Keratinocyte (primary cell): ENCODE results near the gene CNEP1R1. TPM values are rescaled to one million over a fixed set of nuclear protein-coding genes. Genes with fewer than 3 reads are reported as not detected.
A peak's percentile ranks its signal among the peaks of the same experiment; 100 is the strongest.

Experiments
- DNase-seq: peaks from one replicate; pipeline ENCODE4 v3.0.0-alpha.2; 2011; ENCODE audit warnings: low read depth, missing footprints, low spot score
- FAIRE-seq: peaks from 2 replicates; lab custom pipeline; 2011; peaks lifted over from hg19 to GRCh38; lab: Jason Lieb, UNC
- H2AFZ ChIP-seq: 2 replicates; pipeline ENCODE4 v1.6.0; 2012; ENCODE audit warnings: low read length, control low read depth, inconsistent platforms; ENCODE audit not compliant: control insufficient read depth
- H3K27ac ChIP-seq: 2 replicates; pipeline ENCODE4 v1.5.1; 2011; ENCODE audit warnings: low read length; ENCODE audit not compliant: control insufficient read depth, insufficient read depth
- H3K27me3 ChIP-seq: 3 replicates; pipeline ENCODE4 v1.6.0; 2011; ENCODE audit warnings: low read length; ENCODE audit not compliant: control insufficient read depth, insufficient read depth; ENCODE audit errors: extremely low read depth
- H3K36me3 ChIP-seq, 2 experiments: 2 replicates in 1 of 2; 3 replicates in 1 of 2; pipeline ENCODE4 v1.5.1; 2011; ENCODE audit warnings: low read length in 2 of 2, mild to moderate bottlenecking in 1 of 2; ENCODE audit not compliant: control insufficient read depth in 2 of 2, insufficient read depth in 2 of 2; ENCODE audit errors: extremely low read depth in 1 of 2
- H3K4me1 ChIP-seq: 3 replicates; pipeline ENCODE4 v1.5.1; 2011; ENCODE audit warnings: low read length; ENCODE audit not compliant: control insufficient read depth, insufficient read depth; ENCODE audit errors: extremely low read depth
- H3K4me2 ChIP-seq: 3 replicates; pipeline ENCODE4 v1.6.0; 2011; ENCODE audit warnings: low read depth, low read length; ENCODE audit not compliant: control insufficient read depth, insufficient read depth; ENCODE audit errors: extremely low read depth
- H3K4me3 ChIP-seq, 3 experiments: fragments of 200-600 bp in 1 of 3; sonication (generic) in 1 of 3; 2 replicates in 2 of 3; 3 replicates in 1 of 3; pipeline ENCODE4 v1.5.1; 2011 to 2016; ENCODE audit warnings: low read length in 3 of 3, mild to moderate bottlenecking in 3 of 3, control low read depth in 2 of 3, inconsistent platforms in 1 of 3, low read depth in 1 of 3, mixed read lengths in 1 of 3, mixed run types in 1 of 3, moderate library complexity in 1 of 3; ENCODE audit not compliant: control insufficient read depth in 2 of 3, insufficient read depth in 2 of 3; ENCODE audit errors: extremely low read depth in 1 of 3
- H3K79me2 ChIP-seq: 2 replicates; pipeline ENCODE4 v1.6.0; 2012; ENCODE audit warnings: low read length; ENCODE audit not compliant: control insufficient read depth, insufficient read depth
- H3K9ac ChIP-seq: 3 replicates; pipeline ENCODE4 v1.6.0; 2011; ENCODE audit warnings: low read length; ENCODE audit not compliant: control insufficient read depth, insufficient read depth; ENCODE audit errors: extremely low read depth
- H3K9me1 ChIP-seq: 3 replicates; pipeline ENCODE4 v1.6.0; 2011; ENCODE audit warnings: low read length; ENCODE audit not compliant: control insufficient read depth, insufficient read depth; ENCODE audit errors: extremely low read depth
- H3K9me3 ChIP-seq: 2 replicates; pipeline ENCODE4 v1.5.1; 2012; ENCODE audit warnings: low read depth, low read length; ENCODE audit not compliant: control insufficient read depth
- H4K20me1 ChIP-seq: 3 replicates; pipeline ENCODE4 v1.6.0; 2011; ENCODE audit warnings: low read length; ENCODE audit not compliant: control insufficient read depth, insufficient read depth; ENCODE audit errors: extremely low read depth
- CTCF ChIP-seq, 3 experiments: IDR thresholded peaks in 1 of 3; conservative IDR thresholded peaks in 1 of 3; optimal IDR thresholded peaks in 1 of 3; 2 replicates in 2 of 3; 3 replicates in 1 of 3; pipeline versions ENCODE3 to v1.5.1; 2011; ENCODE audit warnings: low read length in 3 of 3, mild to moderate bottlenecking in 3 of 3, moderate library complexity in 2 of 3, control low read depth in 1 of 3, inconsistent platforms in 1 of 3; ENCODE audit not compliant: insufficient read depth in 2 of 3; ENCODE audit errors: extremely low read depth in 1 of 3
- EZH2 ChIP-seq: IDR thresholded peaks from one replicate; pipeline ENCODE4 v1.6.1; 2012; ENCODE audit warnings: inconsistent platforms, mild to moderate bottlenecking, low read length, moderate library complexity
- dilution Hi-C: fragments of 300-500 bp; cut with MboI; formaldehyde crosslinking; loops from one replicate; pipeline ENCODE4 v1.7.0; 2020; ENCODE audit warnings: low sequenced_read_pairs; ENCODE audit not compliant: extremely low pct_ligation_motif_present
- polyA plus RNA-seq, 5 experiments: library from polyadenylated mRNA; depleted of rRNA in 3 of 5; stranded (reverse) in 3 of 5; stranded (forward) in 1 of 5; unstranded in 1 of 5; fragments of >200 nt; gene quantifications; 1 replicate in 1 of 5; 2 replicates in 3 of 5; 3 replicates in 1 of 5; pipeline versions ENCODE4 v1.2.1 to v1.2.3, GENCODE V29; 2011 to 2012; ENCODE audit warnings: missing spikeins in 2 of 5, low read depth in 1 of 5, low replicate concordance in 1 of 5

Gene CNEP1R1
- polyA plus RNA-seq, 1 donor (not counting 4 experiments of a cell fraction or from before 2014, with no cell fraction given) = 28.5 TPM

GRCh38 chr16:50065624-50066481, 40.8 kb downstream of the CNEP1R1 start, which contains the start of gene HEATR3:
Gene HEATR3, plus strand, starts transcription at chr16:50065970. Its CDS starts 162 bp downstream, at chr16:50066132.
- Histone ChIP-seq H2AFZ (peak within 1 kb of the TSS; percentile 99), H3K4me1 (peaks cover 14% of the 10 kb centered on the region), H3K27ac (peak within 1 kb of the TSS; percentile 83), H3K79me2 (peaks cover 39% of the 10 kb centered on the region), H3K36me3 (peaks cover 7 to 24% of the 10 kb centered on the region in 2 experiments), H3K9ac (peak within 1 kb of the TSS; percentile 87), H3K4me3 (peak within 1 kb of the TSS; percentile 90 to 100 (median 92)), H3K4me2 (peak within 1 kb of the TSS; percentile 96), H3K27me3 (no peaks in the 10 kb centered on the region), H3K9me1 (no peaks in the 10 kb centered on the region), H3K9me3 (no peaks in the 10 kb centered on the region), H4K20me1 (peaks cover 7% of the 10 kb centered on the region)
- TF ChIP-seq EZH2 (no peak), CTCF (optimal IDR thresholded peaks at IDR 0.05 in 1 of 3, IDR thresholded peaks at IDR 0.05 in 1 of 3, conservative IDR thresholded peaks at IDR 0.05 in 1 of 3; ENCODE audit: extremely low read depth in 1 of 3, insufficient read depth in 2 of 3, low read length in 3 of 3) (no peak)
- DNase-seq (peak; percentile 73), FAIRE-seq (no peak)
- dilution Hi-C loops = no loop called here

- peak overlapping the region; percentile 87 for H3K9ac ChIP-seq
- no peaks in the 10 kb centered on the region for H3K9me1 ChIP-seq
- TF ChIP-seq CTCF (optimal IDR thresholded peaks at IDR 0.05 in 1 of 3, IDR thresholded peaks at IDR 0.05 in 1 of 3, conservative IDR thresholded peaks at IDR 0.05 in 1 of 3; ENCODE audit: extremely low read depth in 1 of 3, insufficient read depth in 2 of 3, low read length in 3 of 3) (no peak), EZH2 (no peak)
- peaks cover 8 to 24% of the 10 kb centered on the region in 2 experiments for H3K36me3 ChIP-seq
- FAIRE-seq = no peak
- H3K9me3 ChIP-seq = no peaks in the 10 kb centered on the region
- DNase-seq = no peak
- H3K27me3 ChIP-seq = no peaks in the 10 kb centered on the region
- H4K20me1 ChIP-seq = peaks cover 7% of the 10 kb centered on the region
- H3K27ac ChIP-seq = peak overlapping the region; percentile 53
- peaks cover 14% of the 10 kb centered on the region for H3K4me1 ChIP-seq
- H3K4me2 ChIP-seq = peak overlapping the region; percentile 96
- dilution Hi-C loops = no loop called here
- peaks cover 40% of the 10 kb centered on the region for H3K79me2 ChIP-seq
- H3K4me3 ChIP-seq = peak overlapping the region; percentile 90 to 100 (median 92)
- peak overlapping the region; percentile 99 for H2AFZ ChIP-seq
These were observed 41.7 kb downstream of the CNEP1R1 start for GRCh38 chr16:50066482-50067289.
